SU-DHL-6 (cell line): ENCODE results near the gene DMRTB1.

ENCODE experiments used
- H2AFZ ChIP-seq: fragments of 200-600 bp; sonication (generic); 2 replicates; pipeline ENCODE4 v1.6.1; 2014; ENCODE audit warnings: low read depth, mild to moderate bottlenecking, moderate library complexity, mixed read lengths, antibody characterized with exemption, low read length; ENCODE audit not compliant: severe bottlenecking
- H3F3A ChIP-seq: fragments of 200-600 bp; shearing (Covaris generic); 2 replicates; pipeline ENCODE4 v1.6.0; 2016; ENCODE audit warnings: antibody characterized with exemption, mild to moderate bottlenecking; ENCODE audit not compliant: insufficient read depth
- H3K27ac ChIP-seq: fragments of 200-600 bp; sonication (generic); 2 replicates; pipeline ENCODE4 v1.5.1; 2016; ENCODE audit warnings: low read depth, mild to moderate bottlenecking, low read length, moderate library complexity, mixed read lengths
- H3K27me3 ChIP-seq: fragments of 200-600 bp; sonication (generic), shearing (Covaris generic); 2 replicates; pipeline ENCODE4 v1.6.0; 2014; ENCODE audit warnings: mild to moderate bottlenecking, low read length
- H3K36me3 ChIP-seq: fragments of 200-600 bp; sonication (generic); 2 replicates; pipeline ENCODE4 v1.6.1; 2014; ENCODE audit warnings: mild to moderate bottlenecking, low read length, mixed read lengths
- H3K4me2 ChIP-seq: fragments of 300-600, 200-600 bp; shearing (Covaris generic), sonication (generic); 2 replicates; pipeline ENCODE4 v1.6.0; 2014; ENCODE audit warnings: low read length, low read depth, mild to moderate bottlenecking; ENCODE audit not compliant: poor library complexity, severe bottlenecking
- H3K4me3 ChIP-seq: fragments of 200-600 bp; sonication (generic); 2 replicates; pipeline ENCODE4 v1.5.1; 2014; ENCODE audit warnings: antibody characterized with exemption, low read length, mild to moderate bottlenecking, mixed read lengths; ENCODE audit not compliant: insufficient read depth, poor library complexity, severe bottlenecking
- H3K79me2 ChIP-seq: fragments of 200-600 bp; sonication (generic); 2 replicates; pipeline ENCODE4 v1.6.1; 2014; ENCODE audit warnings: mild to moderate bottlenecking, low read length, moderate library complexity; ENCODE audit not compliant: insufficient read depth
- H3K9ac ChIP-seq: fragments of 200-600 bp; sonication (generic); 2 replicates; pipeline ENCODE4 v1.7.0; 2014; ENCODE audit warnings: mild to moderate bottlenecking, low read length
- H3K9me2 ChIP-seq: fragments of 200-600 bp; sonication (generic); replicated peaks from 2 replicates; pipeline ENCODE4 v1.6.1; 2014; ENCODE audit warnings: low read length; ENCODE audit not compliant: insufficient read depth
- H3K9me3 ChIP-seq: fragments of 200-600 bp; sonication (generic); 2 replicates; pipeline ENCODE4 v1.6.1; 2014; ENCODE audit warnings: low read length, mixed read lengths; ENCODE audit not compliant: insufficient read depth
- H4K20me1 ChIP-seq: fragments of 200-600 bp; sonication (generic); 2 replicates; pipeline ENCODE4 v1.6.1; 2014; ENCODE audit warnings: low read depth, mild to moderate bottlenecking, antibody characterized with exemption, low read length, moderate library complexity, mixed read lengths
- EZH2phosphoT487 ChIP-seq: fragments of 200-600 bp; sonication (generic), shearing (Covaris generic); conservative IDR thresholded peaks from 2 replicates; pipeline ENCODE4 v1.6.1; 2018; ENCODE audit warnings: mild to moderate bottlenecking, antibody characterized with exemption, low read length, moderate library complexity, mixed read lengths
- TF ChIP-seq, protein P1 (sequence below): fragments of 200-600 bp; sonication (generic); IDR thresholded peaks from one replicate; pipeline ENCODE4 v1.5.1; 2017; ENCODE audit warnings: antibody characterized with exemption, mild to moderate bottlenecking, low read length, moderate library complexity; ENCODE audit not compliant: insufficient read depth, poor library complexity, severe bottlenecking

The DMRTB1 gene

GRCh38 chr1:53476579-53476978, 17.4 kb downstream of the DMRTB1 start:
- Histone ChIP-seq H3K9ac (no peak overlapping the region), H3K27ac (no peak overlapping the region), H3K4me2 (no peak overlapping the region), H4K20me1 (no peaks in the 10 kb centered on the region), H3K79me2 (no peaks in the 10 kb centered on the region), H3K9me2 (no peaks in the 10 kb centered on the region), H3F3A (no peaks in the 10 kb centered on the region), H2AFZ (no peak overlapping the region), H3K36me3 (no peaks in the 10 kb centered on the region), H3K4me3 (no peak overlapping the region), H3K27me3 (no peaks in the 10 kb centered on the region), H3K9me3 (no peaks in the 10 kb centered on the region)
- no peak for TF ChIP-seq EZH2phosphoT487
- TF ChIP-seq, protein P1, sequence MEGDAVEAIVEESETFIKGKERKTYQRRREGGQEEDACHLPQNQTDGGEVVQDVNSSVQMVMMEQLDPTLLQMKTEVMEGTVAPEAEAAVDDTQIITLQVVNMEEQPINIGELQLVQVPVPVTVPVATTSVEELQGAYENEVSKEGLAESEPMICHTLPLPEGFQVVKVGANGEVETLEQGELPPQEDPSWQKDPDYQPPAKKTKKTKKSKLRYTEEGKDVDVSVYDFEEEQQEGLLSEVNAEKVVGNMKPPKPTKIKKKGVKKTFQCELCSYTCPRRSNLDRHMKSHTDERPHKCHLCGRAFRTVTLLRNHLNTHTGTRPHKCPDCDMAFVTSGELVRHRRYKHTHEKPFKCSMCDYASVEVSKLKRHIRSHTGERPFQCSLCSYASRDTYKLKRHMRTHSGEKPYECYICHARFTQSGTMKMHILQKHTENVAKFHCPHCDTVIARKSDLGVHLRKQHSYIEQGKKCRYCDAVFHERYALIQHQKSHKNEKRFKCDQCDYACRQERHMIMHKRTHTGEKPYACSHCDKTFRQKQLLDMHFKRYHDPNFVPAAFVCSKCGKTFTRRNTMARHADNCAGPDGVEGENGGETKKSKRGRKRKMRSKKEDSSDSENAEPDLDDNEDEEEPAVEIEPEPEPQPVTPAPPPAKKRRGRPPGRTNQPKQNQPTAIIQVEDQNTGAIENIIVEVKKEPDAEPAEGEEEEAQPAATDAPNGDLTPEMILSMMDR = no peak

GRCh38 chr1:53477651-53478501, 18.7 kb downstream of the DMRTB1 start:
- Histone ChIP-seq H3K27ac (no peak overlapping the region), H3F3A (no peaks in the 10 kb centered on the region), H3K9me2 (no peaks in the 10 kb centered on the region), H3K4me3 (no peak overlapping the region), H3K9me3 (no peaks in the 10 kb centered on the region), H2AFZ (no peak overlapping the region), H3K9ac (no peak overlapping the region), H3K4me2 (no peak overlapping the region), H3K27me3 (no peaks in the 10 kb centered on the region), H3K79me2 (no peaks in the 10 kb centered on the region), H4K20me1 (no peaks in the 10 kb centered on the region), H3K36me3 (no peaks in the 10 kb centered on the region)
- TF ChIP-seq, protein P1 = no peak
- TF ChIP-seq EZH2phosphoT487 = no peak

DNA sequence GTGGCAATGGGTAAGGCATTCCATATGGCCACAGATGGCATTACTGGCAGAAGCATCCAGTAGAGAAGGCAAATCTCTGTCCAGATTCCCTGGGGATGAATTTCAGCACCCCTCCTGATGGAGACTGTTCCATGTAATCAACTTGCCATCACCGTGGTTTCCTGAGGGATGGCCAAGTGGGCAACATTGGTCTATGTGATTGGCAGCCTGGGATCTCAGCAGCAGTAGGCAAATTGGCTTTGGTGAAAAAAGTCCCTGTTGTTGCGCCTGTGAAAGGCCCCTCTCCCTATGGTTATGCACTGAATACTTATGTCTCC, 19.3 kb downstream of the DMRTB1 start:
- H3F3A ChIP-seq = no peaks in the 10 kb centered on the region
- no peak overlapping the region for H3K9ac ChIP-seq
- no peaks in the 10 kb centered on the region for H3K79me2 ChIP-seq
- H3K9me3 ChIP-seq = no peaks in the 10 kb centered on the region
- no peaks in the 10 kb centered on the region for H4K20me1 ChIP-seq
- H3K4me3 ChIP-seq = no peak overlapping the region
- no peaks in the 10 kb centered on the region for H3K9me2 ChIP-seq
- no peak overlapping the region for H3K27ac ChIP-seq
- H3K4me2 ChIP-seq = no peak overlapping the region
- H3K27me3 ChIP-seq = no peaks in the 10 kb centered on the region
- no peaks in the 10 kb centered on the region for H3K36me3 ChIP-seq
- no peak for TF ChIP-seq EZH2phosphoT487
- TF ChIP-seq, protein P1 = no peak
- no peak overlapping the region for H2AFZ ChIP-seq
